Posterior cingulate gyrus (tissue), 11 donors: ENCODE results near the gene ANKRD6.

ENCODE experiments used
- DNase-seq, 10 donors: peaks; one replicate each; pipeline versions ENCODE4 v3.0.0 to v3.0.0-alpha.2; 2020 to 2021; ENCODE audit warnings: mixed read lengths in 3 of 10
- intact Hi-C: fragments of 100-400 bp; cut with DNase I; formaldehyde crosslinking; loops from one replicate; pipeline ENCODE4 v1.15.1; 2023

Gene ANKRD6

DNA sequence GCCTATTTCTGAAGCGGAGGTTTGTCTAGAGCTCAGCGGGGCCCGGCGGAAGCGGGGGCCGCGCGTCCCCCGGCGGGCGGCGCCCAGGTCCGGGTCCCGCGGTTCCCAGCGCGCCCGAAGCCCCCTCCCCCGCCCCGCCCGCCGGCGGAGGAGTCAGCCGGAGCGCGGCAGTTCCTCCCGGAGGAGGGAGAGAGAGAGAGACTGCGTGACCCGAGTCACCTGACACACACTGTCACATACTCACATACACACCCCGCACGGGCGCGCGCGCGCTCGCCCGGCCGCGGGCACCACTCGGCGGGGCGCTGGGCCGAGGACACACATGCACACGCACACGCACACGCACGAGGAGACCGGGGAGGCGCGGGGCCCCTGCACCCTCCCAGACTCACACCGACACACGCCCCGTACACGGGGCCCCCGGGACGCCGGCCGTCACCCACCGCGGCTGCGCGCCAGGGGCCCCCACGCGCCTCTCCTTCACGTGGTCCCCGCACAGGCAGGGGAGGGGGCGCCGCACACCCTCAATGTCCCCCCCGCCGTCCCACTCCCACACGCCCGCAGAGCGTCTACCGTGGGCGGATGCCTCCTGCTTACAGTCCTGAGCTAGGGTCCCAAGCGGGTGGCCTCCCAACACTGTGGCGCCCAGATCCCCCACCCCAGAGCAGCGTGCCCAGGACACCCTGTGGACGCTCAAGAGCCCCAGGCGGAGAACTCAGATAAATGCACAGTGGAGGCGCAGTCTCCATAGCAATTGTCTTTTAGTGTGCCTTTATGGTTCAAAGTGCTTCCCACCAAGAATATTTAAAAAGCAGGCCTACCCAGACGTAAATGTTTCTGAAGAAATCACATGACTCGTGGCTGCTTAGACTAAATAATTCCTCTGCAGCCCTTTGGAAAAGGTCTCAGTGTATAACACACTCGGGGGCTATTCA, 20.6 kb upstream of the ANKRD6 start, which contains the start of gene RRAGD:
Gene RRAGD, minus strand, starts transcription at position 203 of the 935 bp plus-strand sequence. CDS start 280 bp downstream, outside the sequence.
- peak; percentile 72 to 98 (median 83) for DNase-seq
- intact Hi-C loops: loop anchor here (5.0 kb wide), 2 partner anchors 40 to 60 kb away; partner anchors contain the start of gene UBE2J1

DNA sequence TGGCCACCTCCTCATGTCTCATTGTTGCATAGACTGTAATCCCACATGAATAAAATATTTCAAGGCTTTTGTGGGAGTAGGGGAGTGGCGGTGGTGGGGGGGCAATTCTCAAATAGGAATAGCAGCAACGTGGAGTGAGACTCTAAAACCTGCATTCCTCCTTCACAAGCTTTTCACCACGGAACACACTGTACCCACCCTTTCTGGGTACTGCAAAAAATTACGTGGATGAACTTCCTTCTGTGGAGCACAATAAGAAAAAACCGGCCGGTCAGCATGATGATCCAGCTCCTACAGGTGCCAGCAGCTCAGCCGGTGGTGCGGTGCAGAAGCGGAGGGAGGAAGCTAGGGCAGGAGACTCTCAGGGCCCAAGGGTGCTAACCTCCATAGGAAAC, 19.9 kb upstream of the ANKRD6 start:
- peak in 1 of 10 donors; percentile 82 for DNase-seq
- intact Hi-C loops: loop anchor here (5.0 kb wide), 2 partner anchors 41 to 61 kb away; partner anchors contain the start of gene UBE2J1

DNA sequence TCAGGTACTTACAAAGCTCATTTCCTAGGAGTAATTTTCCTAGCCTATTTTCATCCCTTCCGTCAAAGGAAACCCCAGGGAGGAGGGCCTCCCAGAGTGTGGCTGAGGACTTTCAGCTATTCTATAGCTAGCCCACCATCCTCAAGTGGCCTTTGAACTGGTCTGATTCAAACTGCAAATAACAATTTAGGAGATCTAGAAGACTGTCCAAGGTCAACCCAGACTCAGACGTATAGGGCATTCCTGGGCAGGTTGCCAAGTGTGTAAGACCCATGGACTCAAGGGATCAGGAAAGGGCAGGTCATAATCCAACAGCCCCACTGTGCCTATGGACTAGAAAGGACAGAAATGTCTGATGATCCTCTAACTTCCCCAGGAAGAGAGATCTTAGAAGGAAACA, 18.7 kb upstream of the ANKRD6 start:
- intact Hi-C loops: loop anchor here (5.0 kb wide), 2 partner anchors 42 to 62 kb away; partner anchors contain the start of gene UBE2J1
- no peak for DNase-seq

DNA sequence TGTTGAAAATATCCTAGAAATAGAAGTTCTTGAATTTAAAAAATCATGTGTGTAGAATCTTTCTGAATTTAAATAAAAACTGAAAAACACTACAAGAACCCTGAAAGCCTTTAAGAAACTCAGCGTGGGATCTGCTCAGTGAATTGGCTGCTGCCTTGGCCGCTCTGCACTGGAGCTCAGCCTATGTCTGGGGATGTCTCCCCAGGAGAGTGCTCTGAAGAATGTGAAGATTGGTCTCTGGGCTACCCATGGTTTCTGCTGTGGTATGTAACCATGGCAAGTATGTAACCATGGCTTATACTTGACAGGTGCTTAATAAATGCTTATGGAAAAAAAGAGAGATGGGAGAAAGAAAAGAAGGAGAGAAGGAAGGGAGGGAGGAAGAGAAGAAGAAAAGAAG, 17.8 kb upstream of the ANKRD6 start:
- intact Hi-C loops: no loop called here

DNA sequence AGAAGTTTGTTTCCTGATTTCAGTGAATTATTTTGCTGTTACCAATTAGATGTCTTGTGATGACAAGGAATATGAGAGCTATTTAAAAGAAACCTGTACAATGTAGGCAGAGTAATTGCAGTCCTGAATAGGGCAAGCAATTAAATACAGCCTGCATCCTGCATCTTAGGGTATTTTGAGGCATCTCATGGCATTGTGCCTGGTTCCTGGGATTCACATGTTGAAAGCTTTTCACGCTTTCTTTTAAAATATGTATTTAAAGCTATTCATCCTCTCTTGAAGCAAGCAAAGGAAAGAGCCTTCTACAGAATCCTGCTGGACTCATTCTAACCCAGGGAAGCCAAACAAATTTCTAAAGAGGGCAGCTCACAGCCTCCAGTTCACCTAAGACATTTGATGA, 16.2 kb upstream of the ANKRD6 start:
- no peak for DNase-seq
- intact Hi-C loops: no loop called here

More for the DNA sequence above, 17.8 kb upstream of the ANKRD6 start:
- peak in 2 of 10 donors; percentile 29 to 81 for DNase-seq

DNA sequence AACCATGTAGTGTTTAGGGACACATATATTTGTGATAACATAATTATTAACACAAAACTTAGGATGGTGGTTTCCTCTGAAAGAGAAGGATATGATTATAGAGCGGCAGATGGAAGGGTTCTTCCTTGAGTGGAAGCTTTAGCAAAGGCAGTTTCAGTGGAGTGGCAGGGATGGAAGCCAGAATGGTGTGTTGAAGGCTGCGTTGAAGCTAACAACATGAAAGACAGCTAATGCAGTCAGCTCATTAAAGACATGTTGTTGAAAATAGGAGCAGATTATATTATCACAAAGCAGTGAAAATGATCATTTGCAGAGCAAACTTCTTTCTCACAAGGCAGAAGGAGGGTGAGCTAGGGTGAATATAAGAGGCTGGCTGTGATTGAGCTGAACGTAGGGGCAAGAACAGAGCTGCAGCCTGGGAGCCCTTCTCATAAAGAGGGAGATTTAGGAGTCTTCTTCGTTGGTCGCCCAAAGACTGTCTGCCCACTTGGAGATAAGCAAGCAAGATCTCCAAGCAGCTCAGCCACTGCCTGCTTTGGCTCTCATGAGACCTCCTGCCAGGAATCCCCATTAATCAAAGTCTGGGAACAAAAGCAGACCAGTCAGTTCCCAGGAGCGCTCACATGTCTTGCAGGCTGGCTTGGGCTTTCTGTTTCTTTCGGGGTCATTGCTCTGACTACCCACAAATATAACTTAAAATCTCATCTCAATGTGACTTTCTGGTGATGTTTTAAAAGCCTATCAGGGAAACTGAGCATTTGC, 2.6 kb upstream of the ANKRD6 start:
- no peak for DNase-seq
- intact Hi-C loops: loop anchor here (5.0 kb wide), 1 partner anchor 182 kb away; no protein-coding TSS in a partner anchor

DNA sequence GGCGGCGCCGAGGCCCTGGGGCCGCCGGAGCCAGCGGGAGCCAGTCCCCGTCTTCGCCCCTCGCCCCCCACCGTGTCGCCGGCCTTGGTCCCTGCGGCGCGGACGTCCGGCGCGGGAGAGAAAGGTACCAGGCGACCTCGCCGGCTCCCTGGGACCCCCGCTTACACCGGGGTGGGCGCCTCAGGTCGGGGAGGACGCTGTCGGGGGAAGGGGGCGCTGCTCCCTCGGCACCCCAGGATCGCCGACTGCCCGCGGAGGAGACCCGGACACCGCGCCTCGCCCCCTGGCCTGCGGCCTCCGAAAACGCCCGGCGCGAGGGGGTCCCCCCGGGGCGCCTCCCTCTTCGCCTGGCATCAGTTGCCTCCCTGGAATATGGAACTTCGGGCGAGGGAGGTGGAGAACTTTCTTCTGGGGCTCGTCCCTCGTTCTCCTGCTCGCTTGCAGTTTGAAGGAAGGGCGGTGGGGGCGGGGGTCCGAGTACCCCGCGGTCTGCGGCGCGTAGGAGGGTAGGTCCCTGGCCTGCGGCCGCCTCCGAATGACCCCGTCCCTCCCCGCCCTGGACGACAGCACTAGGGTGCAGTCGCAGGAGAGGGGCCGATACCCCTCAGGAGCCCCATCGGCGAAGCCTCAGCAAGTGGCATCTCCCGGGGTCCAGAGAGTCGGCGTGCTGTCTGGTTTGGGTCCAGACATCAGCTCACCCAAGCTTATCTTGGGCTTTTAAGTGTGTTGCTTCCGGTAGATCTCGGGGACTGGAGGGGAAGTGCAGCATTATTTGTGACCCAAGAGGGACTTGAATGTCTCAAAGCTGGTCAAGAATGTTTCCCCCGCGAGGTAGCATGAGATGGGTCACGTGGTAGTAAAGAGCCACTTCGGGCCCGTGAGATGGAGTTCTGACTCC, 549 bp downstream of the ANKRD6 start:
- DNase-seq: peak in 3 of 10 donors; percentile 8 to 83 (median 78)
- intact Hi-C loops: loop anchor here (5.0 kb wide), 1 partner anchor 179 kb away; no protein-coding TSS in a partner anchor

DNA sequence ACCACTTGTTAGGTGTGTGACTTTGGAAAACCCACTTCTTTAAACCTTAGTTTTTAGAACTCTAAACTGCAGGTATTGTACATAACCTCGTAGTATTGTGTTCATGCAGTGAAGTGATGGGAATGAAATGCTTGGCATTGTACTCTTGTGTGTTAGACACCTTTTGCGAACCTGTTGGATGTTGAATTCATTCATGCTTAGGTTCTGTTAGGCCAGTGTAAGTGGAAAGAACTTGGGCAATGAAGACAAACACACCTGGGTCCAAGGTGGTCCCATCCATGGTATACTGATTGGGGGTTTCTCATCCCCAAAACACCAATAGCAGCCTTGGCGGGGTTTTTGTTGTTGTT, 1.2 kb downstream of the ANKRD6 start:
- intact Hi-C loops: loop anchor here (5.0 kb wide), 1 partner anchor 178 kb away; no protein-coding TSS in a partner anchor
- no peak for DNase-seq

DNA sequence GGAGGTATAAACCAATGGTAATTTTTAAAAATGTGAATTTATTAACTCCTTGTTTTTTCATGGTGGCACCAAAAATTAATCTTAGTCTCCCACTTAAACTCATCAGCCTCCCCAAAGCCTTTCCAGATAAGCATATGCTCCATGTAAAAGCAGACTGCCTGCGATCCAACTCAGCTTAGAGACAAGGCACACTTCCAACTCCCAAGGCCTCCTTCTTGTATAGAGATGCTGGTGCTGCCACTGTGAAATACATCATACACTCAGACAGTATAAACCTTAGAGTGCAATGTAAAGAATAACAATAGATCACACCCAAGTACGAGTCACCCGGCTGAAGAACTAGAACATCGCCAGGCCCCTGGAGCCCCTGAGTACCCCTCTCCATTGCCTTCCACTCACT, 2.0 kb downstream of the ANKRD6 start:
- intact Hi-C loops: loop anchor here (5.0 kb wide), 1 partner anchor 177 kb away; no protein-coding TSS in a partner anchor
- DNase-seq: no peak

DNA sequence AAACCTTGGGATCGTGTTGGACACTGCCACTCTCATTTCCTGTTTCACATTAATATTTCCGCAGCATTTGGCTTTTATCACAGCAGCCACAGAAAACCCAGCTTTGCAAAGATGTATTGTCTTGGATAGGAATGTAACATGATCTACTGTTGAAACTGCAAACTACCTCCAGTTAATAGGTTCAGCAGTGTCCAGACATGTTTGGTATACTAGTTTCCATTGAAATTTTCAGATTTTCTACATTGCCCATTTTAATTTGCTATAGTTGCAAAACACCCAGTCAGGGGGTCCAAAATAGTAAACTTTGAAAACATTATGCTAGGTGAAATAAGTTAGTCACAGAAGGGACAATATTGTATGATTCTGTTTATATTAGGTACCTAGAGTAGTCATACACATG, 3.3 kb downstream of the ANKRD6 start:
- intact Hi-C loops: no loop called here
- DNase-seq: no peak

DNA sequence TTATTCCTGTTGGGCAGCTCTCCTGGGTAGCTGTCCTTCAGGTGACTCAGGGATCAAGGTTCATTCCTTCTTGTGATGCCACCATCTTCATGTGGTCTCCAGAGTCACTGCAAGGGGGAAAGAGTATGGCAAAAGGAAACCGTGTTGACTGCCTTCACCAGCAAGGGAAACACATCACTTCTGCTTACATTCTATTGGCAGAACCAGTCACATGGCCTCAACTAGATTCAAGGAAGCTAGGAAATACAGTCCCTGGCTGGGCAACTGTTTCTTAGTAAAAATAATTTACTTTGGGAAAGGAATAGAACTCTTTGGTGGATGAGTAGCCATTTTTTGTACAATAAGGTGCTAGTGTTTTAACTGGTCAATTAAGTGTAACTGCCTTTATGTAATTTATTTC, 5.3 kb downstream of the ANKRD6 start:
- DNase-seq: no peak
- intact Hi-C loops: no loop called here

DNA sequence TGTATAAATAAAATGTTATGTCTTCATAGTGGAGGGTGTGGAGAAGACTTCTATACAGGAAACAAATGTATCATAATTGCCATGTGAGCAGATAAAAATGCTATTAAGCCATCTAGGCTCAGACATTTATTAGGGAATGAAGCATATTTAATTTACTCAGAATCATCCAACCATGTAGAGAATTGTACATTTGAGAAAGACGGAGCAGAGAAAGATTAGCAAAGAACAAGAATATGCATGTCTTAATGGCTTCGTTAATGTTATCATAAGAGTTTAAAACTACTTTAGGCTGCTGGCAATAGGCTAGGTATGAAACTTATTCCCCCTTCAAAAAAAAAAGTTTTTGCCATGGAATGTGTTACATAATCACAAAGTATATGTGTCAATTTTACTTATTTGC, 6.1 kb downstream of the ANKRD6 start:
- DNase-seq: no peak
- intact Hi-C loops: no loop called here

DNA sequence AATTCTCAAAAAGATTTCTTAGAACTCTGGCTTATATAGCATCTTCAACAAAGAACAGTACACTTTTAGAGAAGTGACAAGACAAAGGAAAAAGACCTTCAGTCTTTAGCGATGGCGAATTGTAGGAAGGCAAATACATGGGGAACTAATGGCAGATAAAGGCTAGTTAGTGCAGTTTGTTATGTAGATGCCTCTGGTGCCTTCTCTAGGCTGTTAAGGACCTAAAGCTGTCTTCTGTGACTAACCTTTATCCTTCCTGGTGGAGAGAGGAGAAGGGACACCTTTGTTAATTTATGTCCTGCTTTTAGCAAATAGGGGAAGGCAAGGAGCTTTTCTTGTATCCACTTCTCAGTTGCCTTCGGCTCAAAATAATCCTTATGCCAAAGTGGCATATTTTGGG, 7.2 kb downstream of the ANKRD6 start:
- intact Hi-C loops: no loop called here
- DNase-seq: no peak

DNA sequence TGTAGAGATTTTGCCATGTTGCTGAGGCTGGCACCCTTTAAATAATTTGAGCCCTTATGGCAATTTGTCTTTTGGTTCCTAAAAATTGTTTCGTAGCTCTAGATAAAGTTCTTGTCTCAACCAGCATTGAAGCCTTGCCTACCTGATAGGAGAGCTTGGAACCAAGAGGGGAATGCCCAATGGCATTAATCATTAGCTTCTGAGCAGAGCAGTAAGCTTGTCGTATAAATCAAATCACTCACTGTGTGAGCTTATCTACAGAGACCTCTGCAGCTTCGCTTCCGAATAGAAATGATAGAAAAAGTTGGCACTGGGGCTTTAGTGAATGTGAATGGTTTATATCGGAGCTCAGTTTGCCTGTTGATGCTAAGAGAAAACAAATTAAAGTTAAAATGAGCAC, 10.7 kb downstream of the ANKRD6 start:
- no peak for DNase-seq
- intact Hi-C loops: no loop called here

DNA sequence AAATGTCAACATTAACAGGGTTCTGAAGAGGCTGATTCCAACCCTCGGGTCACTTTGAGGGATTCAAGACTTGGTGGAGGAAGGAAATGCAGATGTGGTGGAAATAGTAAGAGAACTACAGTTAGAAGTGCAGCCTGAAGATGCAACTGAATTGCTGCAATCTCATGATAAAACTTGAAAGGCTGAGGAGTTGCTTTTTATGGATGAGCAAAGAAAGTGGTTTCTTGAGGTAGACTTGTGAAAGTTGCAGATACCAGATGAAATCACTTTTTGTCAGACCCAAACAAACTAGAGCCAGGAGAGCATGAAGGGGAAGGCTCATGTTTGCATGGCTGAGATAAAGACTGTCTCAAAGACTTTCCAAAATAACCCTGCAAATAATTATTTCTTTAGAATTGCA, 16.2 kb downstream of the ANKRD6 start:
- no peak for DNase-seq
- intact Hi-C loops: no loop called here

DNA sequence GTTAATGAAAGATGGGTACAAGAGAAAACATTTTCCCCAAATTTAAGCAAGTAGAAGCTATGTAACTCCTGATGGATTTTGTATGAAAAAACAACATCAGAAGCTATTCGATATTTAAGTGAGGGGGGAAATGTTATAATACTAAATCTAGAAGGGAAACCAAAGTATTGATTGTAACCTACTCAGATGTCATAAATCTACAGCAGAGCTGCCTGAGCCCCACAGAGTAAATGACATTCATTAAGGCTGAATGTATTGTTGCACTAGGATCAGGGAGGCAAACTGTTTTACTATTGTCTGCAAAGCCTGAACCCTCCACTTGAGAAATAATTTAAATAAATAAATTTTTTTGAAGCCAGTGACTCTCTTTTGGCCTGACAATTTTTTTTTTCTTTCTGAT, 19.3 kb downstream of the ANKRD6 start:
- intact Hi-C loops: no loop called here
- DNase-seq: no peak

DNA sequence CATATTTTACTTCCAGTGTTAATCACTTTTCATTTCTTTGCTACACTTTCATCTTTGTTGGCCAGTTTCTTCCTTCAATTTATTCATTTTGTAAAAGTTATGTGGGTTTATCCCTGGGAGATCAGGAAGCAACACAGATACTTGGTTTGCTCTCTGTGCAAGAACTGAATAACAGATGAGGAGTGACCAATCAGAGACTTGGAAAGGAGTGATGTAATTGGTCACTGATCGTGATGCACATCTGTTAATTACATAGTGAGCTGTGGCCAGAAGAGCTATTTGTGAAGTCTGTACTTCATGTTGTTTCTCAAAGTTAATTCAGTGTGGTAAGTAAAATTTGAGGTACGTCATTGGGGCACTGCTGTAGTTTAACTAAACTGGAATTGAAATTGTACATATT, 21.3 kb downstream of the ANKRD6 start:
- no peak for DNase-seq
- intact Hi-C loops: no loop called here

DNA sequence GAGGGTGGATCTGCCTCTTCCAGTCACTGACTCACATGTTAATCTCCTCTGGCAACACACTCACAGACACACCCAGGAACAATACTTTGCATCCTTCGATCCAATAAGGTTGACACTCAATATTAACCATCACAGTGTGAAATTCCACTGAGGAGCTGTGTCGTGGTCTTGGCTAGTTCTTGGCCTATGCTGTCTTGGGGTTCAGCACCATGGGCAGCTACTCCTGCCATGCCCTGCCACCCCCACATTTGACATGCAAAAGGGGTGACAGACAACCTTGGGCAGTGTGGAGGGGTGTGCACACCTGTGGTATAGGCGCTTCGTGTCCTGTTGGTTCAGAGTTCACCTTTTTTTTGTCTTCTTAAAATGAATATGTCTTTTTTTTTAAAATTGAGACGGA, 25.8 kb downstream of the ANKRD6 start:
- DNase-seq: no peak
- intact Hi-C loops: no loop called here

DNA sequence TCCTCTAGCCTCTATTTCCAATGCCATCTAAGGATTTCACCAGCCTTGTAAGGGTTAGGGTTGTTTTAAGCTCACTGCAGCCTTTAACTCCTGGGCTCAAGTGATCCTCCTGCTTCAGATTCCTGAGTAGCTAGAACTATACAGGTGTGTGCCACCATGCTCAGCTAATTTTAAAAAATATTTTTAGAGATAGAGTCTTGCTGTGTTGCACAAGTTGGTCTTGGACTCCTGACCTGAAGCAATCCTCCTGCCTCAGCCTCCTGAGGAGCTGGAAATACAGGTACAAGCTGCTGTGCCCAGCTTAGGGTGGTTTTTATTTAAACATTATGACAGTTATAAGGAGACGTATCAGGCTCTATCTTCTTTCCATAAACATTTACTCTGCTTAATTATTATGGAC, 26.5 kb downstream of the ANKRD6 start:
- no peak for DNase-seq
- intact Hi-C loops: no loop called here

DNA sequence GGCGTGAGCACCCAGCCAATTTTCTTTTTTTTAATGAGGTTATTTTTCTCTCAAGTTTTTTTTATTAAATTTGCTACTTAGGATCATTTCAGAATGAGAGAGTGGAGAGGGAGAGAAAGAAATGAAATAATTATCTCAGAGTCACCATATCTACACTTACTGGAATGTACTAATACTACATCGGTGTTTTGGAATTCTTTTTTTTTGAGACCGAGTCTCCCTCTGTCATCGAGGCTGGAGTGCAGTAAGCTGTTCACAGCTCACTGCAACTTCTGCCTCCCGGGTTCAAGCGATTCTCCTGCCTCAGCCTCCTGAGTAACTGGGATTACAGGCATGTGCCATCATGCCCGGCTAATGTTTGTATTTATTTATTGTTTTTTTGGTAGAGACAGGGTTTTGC, 27.8 kb downstream of the ANKRD6 start:
- no peak for DNase-seq
- intact Hi-C loops: no loop called here
